T-helper 1 cell (primary cell): Measurements from ENCODE around the gene MED31.
"Not testable (repeated sequence)": the region's sequence is repeated elsewhere in the genome, so short reads cannot be mapped to it uniquely, and the experiment has no call there.

Experiments
- DNase-seq, 5 donors: peaks; one replicate each; pipeline ENCODE4 v3.0.0-alpha.2; 2012 to 2020

Gene MED31

GRCh38 chr17:6676802-6677157 lies 25.4 kb upstream of the MED31 start:
- no peak for DNase-seq

GRCh38 chr17:6675201-6675825 lies 23.9 kb upstream of the MED31 start:
- DNase-seq = no peak

- DNase-seq = no peak
Measured at GRCh38 chr17:6674586-6674985, 23.2 kb upstream of the MED31 start.

DNA sequence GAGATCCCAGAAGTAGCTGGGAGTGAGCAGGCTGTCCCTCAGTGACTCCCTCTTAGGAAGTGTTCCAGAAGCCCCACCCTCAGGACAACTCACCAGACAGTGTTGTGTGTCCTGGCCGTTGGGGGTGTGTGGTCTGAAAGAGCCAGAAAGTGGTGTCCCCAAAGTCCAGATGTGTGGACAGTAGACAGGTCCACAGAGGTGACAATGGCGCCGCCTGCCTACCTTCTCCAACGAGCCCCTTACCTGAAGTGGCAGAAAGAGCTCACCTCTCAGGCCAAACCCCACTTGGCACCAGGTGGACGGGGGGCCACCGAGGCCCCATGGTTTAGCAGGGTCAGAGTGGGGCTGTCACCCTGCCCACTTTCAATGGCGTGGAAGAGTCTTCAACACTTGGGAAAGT lies 20.0 kb upstream of the MED31 start:
- no peak for DNase-seq

DNA sequence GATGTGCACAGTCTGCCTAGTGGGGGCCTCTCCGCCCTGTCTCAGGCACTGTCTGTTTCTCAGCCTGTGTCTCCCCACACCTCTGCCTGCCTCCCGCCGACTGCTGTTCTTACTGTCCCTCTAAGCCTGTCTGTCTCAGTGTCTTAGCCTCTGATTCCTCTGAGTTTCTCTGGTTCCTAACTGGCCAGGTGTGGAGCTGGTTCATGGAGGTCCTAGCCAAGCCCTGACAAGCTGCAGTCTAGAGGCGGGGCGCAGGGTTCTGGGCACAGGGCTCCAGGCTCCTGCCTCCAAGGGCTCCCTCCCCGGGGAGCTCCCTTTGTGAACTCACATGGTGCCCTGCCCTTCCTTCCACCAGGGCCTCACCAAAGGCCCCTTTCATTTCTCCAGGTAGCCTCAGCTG lies 19.6 kb upstream of the MED31 start:
- no peak for DNase-seq

- no peak for DNase-seq
Measured at GRCh38 chr17:6670571-6670970, 19.2 kb upstream of the MED31 start.

GRCh38 chr17:6669479-6670212 lies 18.2 kb upstream of the MED31 start:
- no peak for DNase-seq

DNA sequence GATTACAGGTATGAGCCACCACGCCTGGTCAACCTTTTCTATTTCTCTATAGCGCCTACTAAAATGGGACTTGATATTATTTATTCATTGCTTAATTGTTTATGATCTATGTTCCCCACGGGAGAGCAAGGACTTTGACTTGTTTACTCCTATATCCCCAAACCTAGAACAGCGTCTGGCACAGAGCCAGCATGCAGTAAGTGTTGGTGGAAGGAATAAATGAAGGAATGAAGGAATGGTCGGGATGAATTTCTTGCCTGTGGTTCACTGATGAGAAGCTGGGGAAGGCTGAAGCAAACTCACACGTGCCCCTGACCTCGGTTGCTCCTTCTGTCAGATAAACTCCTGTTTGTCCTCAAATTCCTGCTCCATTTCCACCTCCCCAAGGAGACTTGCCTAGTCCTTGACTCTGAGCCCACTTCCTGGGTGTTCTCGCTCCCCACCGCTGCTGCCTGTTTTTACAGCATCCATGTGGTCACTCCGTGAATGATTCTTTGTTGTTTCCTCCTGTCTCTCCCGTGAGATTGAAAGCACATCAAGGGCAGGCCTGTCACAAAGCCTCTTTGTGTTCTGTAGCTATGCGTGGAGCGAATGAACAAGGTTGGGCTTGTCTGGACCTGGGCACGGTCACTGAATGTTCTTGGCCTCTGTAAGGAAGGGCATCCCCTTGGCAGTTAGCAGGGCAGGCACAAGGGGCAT lies 17.5 kb upstream of the MED31 start:
- DNase-seq = no peak

DNA sequence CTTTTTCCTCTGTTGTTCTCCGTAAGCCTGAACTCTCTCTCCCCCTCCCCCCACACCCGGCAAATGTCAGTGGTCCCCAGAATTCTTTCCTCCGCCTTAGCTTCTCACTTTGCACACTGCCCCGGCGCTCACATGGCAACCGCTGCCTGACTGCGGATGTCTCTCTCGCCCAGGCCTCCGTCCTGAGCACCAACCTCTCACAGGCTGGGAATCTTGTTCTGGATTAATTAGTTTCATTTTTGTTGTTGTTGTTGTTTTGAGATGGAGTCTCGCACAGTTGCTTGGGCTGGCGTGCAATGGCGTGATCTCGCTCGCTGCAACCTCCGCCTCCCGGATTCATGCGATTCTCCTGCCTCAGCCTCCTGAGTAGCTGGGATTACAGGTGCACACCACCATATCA lies 16.8 kb upstream of the MED31 start:
- DNase-seq = no peak

GRCh38 chr17:6667516-6667915 lies 16.1 kb upstream of the MED31 start:
- no peak for DNase-seq

GRCh38 chr17:6666557-6666956 lies 15.2 kb upstream of the MED31 start:
- no peak for DNase-seq

DNA sequence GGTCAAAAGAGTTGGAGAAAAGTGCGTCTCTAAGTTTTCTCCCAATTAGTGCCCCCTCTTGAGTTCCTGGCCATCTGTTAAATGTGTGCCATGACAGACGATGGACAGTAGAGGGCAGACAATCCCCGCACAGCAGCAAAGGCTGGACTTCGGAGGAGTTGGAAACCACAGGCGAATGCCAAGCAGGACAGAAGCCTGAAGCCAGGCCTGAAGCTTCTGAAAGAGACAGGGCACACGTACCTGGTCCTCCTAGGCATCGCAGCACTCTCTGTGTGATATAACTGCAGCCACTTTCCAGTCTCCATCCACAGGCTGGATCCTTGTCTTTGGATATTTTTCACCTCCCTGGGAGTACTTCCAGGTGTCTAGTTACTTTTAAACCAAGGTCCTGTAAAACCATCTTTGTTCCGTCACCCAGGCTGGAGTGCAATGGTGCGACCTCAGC lies 14.7 kb upstream of the MED31 start:
- DNase-seq = peak in 2 of 5 donors; percentile 30 to 43

DNA sequence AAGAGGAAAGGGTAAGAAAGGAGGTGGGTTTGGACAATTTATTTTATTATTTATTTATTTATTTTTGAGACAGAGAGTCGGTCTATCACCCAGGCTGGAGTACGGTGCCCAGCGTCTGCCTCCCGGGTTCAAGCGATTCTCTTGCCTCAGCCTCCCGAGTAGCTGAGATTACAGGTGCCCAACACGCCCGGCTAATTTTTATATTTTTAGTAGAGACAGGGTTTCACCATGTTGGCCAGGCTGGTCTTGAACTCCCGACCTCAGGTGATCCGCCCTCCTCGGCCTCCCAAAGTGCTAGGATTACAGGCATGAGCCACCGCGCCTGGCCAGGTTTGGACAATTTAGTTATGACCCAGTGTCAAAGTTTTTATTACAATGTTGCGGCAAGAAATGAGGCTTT lies 11.8 kb upstream of the MED31 start:
- DNase-seq = not testable (repeated sequence)

GRCh38 chr17:6661464-6661848 lies 10.1 kb upstream of the MED31 start:
- no peak for DNase-seq

DNA sequence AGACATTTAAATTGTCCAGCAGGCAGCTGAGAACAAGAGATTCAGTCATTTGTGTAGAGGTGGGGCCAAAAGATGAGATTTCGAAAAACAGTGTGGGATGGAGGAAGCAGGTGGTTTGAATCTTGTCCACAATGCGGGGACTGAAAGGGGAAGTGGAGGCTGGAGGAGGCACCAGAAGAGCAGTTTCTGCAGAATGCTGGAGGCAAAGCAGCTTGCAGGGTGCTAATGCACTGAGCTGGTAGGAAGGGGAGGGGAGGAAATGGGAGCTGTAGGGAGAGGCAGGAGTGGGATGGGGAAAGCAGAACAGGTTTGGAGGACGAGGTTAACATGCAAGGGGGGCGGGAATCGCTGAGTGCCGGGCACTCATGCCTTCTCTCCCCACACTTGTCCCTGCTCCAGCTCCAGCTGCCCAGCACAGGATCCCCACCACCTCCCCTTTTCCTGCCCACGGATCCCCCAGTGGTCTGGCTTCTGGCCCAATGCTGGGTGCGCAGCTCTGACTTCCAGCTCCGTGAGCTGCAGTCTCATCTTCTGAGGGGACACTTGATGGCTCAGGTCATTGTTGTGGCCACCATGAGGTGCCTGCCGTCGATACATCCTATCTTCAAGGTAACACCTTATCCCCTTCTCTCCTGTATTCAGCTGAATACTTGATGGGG lies 9.5 kb upstream of the MED31 start:
- no peak for DNase-seq

- DNase-seq = no peak
Measured at GRCh38 chr17:6660101-6660500, 8.7 kb upstream of the MED31 start.

- not testable (repeated sequence) for DNase-seq
Measured at GRCh38 chr17:6658411-6658810, 7.0 kb upstream of the MED31 start.

GRCh38 chr17:6657633-6658287 lies 6.4 kb upstream of the MED31 start:
- DNase-seq = no peak

DNA sequence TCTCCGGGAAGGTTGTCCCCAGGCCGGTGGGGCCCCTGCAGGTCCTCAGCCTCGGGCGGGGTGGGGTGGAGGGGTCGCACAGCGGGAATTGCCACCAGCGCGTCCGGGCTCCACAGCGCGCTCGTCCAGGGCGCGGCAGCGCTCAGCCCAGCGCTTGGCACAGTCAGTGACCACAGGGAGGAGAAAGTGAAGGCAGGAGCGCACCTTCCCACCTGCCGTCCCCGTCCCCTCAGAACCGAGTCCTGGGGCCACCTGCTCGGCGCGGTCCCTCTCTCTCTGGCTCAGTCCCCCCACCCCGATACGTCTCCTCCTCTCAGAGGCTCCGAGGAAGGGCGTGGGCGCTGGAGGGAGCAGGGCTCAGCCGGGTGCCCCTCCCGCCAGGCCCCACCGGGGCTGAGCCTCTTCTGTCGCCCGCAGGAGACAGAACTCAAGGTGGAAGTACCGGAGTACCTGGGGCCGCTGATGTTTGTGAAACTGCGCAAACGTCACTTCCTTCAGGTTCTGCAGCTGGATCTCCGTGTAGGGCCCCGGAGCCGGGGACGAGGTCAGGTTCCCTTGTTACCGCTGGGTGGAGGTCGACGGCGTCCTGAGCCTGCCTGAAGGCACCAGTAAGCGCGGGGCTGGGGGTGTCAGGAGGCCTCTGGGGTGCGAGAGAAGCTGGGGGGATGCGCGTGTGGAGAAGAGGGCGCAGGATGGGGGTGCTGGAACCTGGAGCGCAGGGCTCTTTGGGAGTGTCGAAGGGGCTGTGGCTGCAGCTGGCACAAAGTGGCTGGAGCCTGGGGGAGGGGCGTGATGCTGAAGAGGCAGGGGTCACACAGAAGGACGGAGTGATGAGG lies 5.6 kb upstream of the MED31 start:
- peak in 3 of 5 donors; percentile 52 to 74 (median 54) for DNase-seq

GRCh38 chr17:6655732-6656361 lies 4.4 kb upstream of the MED31 start:
- DNase-seq = not testable (repeated sequence)
